Measurements from ENCODE around the gene B3GNT5.

B3GNT5 gene

DNA sequence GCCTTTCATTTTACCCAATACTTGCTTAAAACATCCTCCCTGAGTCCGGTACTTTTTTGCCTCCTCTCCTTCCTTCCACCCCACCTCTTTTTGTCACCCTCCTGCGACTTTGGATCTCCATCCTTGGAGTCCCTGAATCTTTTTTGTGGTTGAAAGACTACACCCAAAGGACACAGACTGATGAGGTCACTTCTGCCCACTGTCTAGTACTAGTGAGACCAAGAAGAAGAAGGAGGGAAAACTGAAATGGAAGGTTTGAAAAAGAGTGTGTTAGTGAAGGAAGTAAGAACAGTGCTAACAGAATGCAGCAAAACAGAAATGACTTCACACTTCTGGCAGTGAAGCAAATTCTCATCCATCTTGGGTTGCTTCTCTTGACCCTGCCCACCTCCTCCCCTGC is 6.6 kb downstream of the B3GNT5 start:
- H3K4me1 ChIP-seq, result no peaks in the 10 kb centered on the region
- no peaks in the 10 kb centered on the region for H3K9me3 ChIP-seq
- H3K4me3 ChIP-seq (ENCODE audit: low read depth, low read length), result no peak overlapping the region
- H3K27me3 ChIP-seq, result peaks cover 9% of the 10 kb centered on the region
- H3K36me3 ChIP-seq, result no peaks in the 10 kb centered on the region
- DNase-seq, result no peak
- TF ChIP-seq, protein P1, sequence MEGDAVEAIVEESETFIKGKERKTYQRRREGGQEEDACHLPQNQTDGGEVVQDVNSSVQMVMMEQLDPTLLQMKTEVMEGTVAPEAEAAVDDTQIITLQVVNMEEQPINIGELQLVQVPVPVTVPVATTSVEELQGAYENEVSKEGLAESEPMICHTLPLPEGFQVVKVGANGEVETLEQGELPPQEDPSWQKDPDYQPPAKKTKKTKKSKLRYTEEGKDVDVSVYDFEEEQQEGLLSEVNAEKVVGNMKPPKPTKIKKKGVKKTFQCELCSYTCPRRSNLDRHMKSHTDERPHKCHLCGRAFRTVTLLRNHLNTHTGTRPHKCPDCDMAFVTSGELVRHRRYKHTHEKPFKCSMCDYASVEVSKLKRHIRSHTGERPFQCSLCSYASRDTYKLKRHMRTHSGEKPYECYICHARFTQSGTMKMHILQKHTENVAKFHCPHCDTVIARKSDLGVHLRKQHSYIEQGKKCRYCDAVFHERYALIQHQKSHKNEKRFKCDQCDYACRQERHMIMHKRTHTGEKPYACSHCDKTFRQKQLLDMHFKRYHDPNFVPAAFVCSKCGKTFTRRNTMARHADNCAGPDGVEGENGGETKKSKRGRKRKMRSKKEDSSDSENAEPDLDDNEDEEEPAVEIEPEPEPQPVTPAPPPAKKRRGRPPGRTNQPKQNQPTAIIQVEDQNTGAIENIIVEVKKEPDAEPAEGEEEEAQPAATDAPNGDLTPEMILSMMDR (IDR thresholded peaks at IDR 0.05; ENCODE audit: low read depth, low read length), result no peak

DNA sequence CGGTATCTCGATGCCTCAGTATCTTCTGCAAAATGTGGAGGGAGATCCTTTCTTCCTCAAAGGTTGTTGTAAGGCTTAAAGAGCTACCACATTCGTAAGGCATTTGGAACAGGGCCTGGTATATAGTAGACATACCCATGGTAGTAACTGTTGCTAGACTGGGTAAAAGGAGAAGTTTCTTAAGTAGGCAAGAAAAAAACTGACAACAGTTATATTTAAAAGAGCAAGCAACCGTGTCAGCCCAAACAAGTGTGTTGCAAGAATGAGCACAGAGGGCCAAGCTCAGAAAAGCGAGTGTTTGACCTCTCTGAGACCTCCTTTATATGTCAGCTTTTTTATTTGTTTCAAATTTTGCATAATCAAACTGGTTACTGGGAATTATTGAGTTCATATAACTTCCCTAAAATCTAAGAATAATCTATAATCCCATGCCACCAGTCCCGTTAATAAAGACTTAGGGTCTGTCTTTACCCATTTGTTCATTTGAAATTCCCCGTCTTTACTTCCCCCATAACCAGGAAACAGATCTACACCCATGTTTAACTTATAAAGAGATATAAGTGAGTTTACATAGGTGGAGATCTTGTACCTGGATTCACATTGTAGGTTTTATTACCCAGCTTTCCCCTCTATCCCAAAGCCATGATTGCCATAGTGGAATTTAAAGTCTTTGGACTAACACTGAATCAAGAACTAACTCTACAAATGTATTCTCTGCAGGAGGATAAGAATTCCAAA is 7.3 kb downstream of the B3GNT5 start:
- DNase-seq, result no peak
- no peaks in the 10 kb centered on the region for H3K36me3 ChIP-seq
- H3K4me1 ChIP-seq, result no peaks in the 10 kb centered on the region
- TF ChIP-seq, protein P1 (IDR thresholded peaks at IDR 0.05; ENCODE audit: low read depth, low read length), result no peak
- peaks cover 1% of the 10 kb centered on the region for H3K27me3 ChIP-seq
- no peaks in the 10 kb centered on the region for H3K9me3 ChIP-seq
- H3K4me3 ChIP-seq (ENCODE audit: low read depth, low read length), result no peak overlapping the region

DNA sequence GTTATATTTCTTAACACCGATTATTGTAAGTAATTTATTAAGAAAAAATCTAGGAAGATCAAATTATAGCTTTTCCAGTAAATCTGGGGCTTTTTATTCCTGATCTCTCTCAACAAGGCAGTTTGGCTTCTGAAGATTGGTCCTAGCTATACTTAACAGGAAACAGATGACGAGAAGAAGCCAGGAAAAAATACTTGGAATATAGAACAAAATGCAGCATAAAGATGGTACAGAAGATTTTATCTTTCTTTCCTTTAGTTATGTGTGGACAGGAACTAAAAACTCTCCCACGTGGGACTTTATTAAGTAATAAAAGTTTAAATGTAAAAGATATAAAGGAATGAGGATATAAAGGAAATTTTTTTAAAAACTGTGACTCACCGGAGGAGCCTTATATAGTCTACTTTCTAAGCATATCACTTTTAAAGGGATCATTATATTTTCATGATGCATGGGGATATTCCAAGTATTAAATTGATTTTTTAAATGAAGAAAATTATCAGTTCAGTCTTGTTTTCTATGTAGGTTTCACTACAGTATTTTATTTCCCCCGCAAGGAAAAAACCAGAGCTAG is 8.2 kb downstream of the B3GNT5 start:
- no peak for DNase-seq
- Histone ChIP-seq H3K27me3 (no peaks in the 10 kb centered on the region), H3K9me3 (no peaks in the 10 kb centered on the region), H3K36me3 (no peaks in the 10 kb centered on the region), H3K4me3 (ENCODE audit: low read depth, low read length) (no peak overlapping the region), H3K4me1 (no peaks in the 10 kb centered on the region)
- TF ChIP-seq, protein P1 (IDR thresholded peaks at IDR 0.05; ENCODE audit: low read depth, low read length), result no peak

DNA sequence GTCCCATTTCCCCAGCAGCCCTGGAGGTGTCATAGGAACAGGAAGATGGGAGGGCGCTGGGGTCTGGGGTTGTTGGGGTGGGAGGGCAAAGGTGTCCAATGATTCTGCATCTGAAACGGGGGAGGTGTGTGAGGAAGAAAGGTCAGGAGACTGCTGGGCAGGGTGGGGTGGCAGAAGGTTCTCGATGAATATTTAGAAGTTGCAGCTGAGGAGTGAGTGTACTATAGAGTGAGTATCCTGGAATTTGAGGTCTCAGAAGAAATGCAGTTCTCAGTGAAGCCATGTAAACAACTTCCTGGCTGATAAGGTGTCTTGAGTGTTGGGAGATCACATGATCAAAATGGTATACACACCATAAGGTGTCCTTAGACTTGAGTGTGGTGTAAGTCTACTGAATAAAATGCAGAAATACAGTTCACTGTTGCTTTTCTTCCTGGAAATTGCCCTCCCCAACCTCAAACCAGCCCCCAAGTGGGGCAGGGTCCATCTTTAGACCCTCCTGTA is 9.9 kb downstream of the B3GNT5 start:
- H3K4me1 ChIP-seq, result no peaks in the 10 kb centered on the region
- no peak for DNase-seq
- H3K9me3 ChIP-seq, result no peaks in the 10 kb centered on the region
- no peak overlapping the region for H3K4me3 ChIP-seq (ENCODE audit: low read depth, low read length)
- H3K36me3 ChIP-seq, result no peaks in the 10 kb centered on the region
- no peaks in the 10 kb centered on the region for H3K27me3 ChIP-seq
- TF ChIP-seq, protein P1 (IDR thresholded peaks at IDR 0.05; ENCODE audit: low read depth, low read length), result no peak

DNA sequence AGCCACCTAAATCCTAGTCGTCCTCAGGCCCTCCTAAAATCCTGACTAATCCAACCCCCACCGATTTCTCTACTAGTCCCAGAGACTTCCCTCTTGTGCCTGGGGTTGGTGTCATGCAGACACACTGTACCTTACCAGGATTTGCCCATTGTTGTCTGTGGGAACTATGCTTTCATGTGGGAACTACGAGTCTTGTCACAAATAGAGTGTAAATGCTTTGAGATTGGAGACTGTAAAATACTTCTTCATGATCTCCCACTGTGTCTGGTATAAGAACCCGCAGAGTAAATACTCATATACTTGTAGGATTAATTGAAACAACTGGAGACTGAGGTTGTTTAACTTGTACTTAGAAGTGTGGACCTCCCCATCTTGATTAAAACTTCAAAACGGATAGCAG is 11.2 kb downstream of the B3GNT5 start:
- no peaks in the 10 kb centered on the region for H3K4me1 ChIP-seq
- TF ChIP-seq, protein P1 (IDR thresholded peaks at IDR 0.05; ENCODE audit: low read depth, low read length), result no peak
- H3K9me3 ChIP-seq, result no peaks in the 10 kb centered on the region
- no peaks in the 10 kb centered on the region for H3K36me3 ChIP-seq
- no peaks in the 10 kb centered on the region for H3K27me3 ChIP-seq
- DNase-seq, result no peak
- no peak overlapping the region for H3K4me3 ChIP-seq (ENCODE audit: low read depth, low read length)

DNA sequence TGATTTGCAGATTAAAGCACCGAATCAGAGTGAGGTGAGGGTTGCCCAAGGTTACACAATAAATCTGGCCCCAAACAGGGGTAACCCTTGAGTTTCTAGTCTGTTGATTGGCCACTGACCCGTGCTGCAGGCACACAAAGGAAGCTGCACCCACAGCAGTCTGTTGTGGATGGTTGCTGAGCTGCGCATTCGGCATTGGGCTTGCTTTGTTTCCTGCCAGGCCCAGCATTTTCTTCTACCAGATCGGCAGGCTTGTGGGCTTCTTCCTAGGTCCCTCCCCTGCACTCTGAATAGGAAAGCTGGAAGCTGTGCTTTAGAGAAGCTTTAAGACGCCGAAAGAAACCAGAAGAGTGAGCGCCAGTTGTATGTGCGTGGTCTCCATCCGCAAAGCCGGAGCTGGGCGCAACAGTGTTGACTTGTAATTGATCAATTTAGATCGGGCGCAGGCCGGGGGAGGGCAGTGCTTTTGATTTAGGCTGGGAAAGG is 12.1 kb downstream of the B3GNT5 start:
- Histone ChIP-seq H3K4me1 (no peaks in the 10 kb centered on the region), H3K9me3 (no peaks in the 10 kb centered on the region), H3K27me3 (no peaks in the 10 kb centered on the region), H3K4me3 (ENCODE audit: low read depth, low read length) (no peak overlapping the region), H3K36me3 (no peaks in the 10 kb centered on the region)
- TF ChIP-seq, protein P1 (IDR thresholded peaks at IDR 0.05; ENCODE audit: low read depth, low read length), result no peak
- no peak for DNase-seq
